GM19099 (cell line): Measurements from ENCODE around the gene DCST1.

ENCODE experiments used
- POLR2A ChIP-seq: IDR thresholded peaks from 3 replicates; pipeline ENCODE4 v1.6.1; 2011; ENCODE audit warnings: low read depth; ENCODE audit not compliant: insufficient read length; ENCODE audit errors: extremely low read depth

The DCST1 gene

DNA sequence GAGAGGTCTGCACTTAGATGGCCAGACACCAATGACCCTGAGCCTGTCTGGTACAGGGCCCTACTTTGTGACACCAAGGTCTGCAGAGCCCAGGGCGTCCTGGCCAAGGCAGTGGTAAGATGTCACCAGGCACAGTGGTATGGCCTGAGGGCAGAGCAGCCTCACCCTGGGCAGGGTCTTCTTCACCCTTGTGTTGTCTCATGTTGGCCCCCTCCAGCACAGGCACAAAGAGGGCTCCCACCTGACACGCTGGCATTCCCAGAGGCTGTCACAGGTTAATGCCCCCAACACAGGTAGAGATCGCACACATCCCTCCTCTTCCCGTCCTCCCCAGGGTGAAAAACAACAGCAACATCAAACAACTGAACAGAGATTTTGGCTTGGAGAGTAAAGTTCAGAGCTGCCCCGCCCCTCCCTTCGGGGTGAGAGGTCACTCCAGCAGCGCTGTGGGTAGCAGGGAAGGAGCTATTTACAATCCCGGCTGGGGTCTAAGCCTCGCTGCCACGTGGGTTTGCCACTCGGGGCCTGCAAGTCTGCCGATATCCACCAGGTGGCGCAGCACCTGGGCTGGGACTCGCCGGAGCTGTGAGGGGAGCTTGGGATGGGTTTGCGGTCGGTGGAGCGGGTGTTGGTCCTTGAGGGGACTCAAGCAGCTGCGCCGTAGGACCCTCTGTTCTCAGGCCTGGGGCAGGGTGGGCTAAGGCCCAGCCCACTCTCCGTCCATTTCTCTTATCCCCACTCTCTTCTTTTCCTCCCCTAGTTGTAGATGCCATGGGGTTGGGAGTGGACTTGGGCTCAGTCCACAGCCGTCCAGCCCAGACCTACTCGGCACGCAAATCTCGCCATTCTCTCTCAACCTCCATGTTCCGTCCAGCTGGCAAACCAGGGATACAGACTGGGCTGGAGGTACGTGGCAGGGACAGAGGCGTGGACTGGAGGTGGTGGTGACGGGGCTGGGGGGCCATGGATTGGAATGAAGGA lies 57.7 kb downstream of the DCST1 start:
- no peak for TF ChIP-seq POLR2A

- TF ChIP-seq POLR2A = no peak
Measured at GRCh38 chr1:155092131-155092530, 58.5 kb downstream of the DCST1 start.

DNA sequence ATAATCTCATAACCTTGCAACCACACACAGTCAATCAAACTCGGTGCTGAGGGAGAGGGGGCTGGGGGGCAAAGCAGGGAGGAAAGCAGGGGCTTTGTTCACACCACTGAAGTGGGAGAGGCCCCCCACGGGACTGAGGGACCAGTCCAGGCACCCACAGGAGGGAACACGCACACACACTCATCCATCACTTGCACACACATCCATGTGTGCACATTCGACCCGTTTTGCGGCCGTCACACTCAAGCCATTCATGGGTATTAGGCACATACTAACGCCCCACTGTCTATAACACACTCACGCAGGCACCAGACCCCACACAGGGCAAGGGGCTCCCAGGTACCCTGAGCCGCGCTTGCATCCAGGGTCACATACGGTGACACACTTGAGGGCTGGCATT lies 59.0 kb downstream of the DCST1 start:
- no peak for TF ChIP-seq POLR2A

DNA sequence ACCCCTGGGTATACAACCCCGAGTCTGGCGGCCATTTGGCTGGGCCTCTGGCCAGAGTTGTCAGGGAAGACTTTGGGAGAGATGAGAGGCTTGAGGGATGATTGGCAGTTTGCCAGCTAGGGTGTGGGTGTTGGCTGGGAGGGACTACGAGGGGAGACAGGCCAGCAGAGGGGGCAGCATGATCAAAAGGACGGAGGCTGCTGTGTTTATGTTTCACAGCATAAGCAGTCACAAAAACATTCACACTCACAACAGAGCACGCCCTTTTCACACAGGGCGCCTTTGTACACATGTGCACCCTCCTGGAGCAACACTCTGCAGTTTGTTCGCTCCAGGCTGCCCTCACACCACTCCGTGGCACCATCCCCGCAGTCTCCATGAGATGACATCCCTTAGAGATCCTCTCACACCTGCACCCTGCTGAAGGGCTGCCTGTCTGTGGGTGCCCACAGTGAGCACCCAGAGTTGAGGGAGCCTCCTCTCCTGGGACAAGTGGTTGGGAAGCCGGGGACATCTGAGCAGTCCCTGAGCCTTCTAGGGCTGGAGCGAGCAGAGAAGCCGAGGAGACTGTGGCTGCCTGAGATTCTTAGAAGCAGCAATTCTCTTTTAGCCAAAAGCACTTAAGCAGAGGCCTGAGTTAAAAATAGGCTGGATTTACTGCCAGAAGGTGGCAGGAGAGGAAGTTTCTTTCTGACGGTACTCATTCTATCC lies 60.4 kb downstream of the DCST1 start:
- TF ChIP-seq POLR2A = no peak

- TF ChIP-seq POLR2A = no peak
Measured at GRCh38 chr1:155094622-155094948, 61.0 kb downstream of the DCST1 start.

GRCh38 chr1:155099331-155099730 lies 65.7 kb downstream of the DCST1 start:
- no peak for TF ChIP-seq POLR2A
